IMR-90 (cell line): ENCODE measurements around the gene WIPF2. TPM values are rescaled to one million over a fixed set of nuclear protein-coding genes. Genes with fewer than 3 reads are reported as not detected.

Experiments
- ATAC-seq: fragments of 200-7000 bp; cut with Tn5 transposase; 2 replicates; pipeline ENCODE4 v1.9.1; 2020; ENCODE audit warnings: low read depth, mild to moderate bottlenecking, moderate library complexity
- BruUV-seq: library from RNA; stranded (reverse); fragments of 400-500 nt; replicated peaks from 2 replicates; lab custom pipeline; 2021; lab: Mats Ljungman, UMichigan
- CTCF ChIA-PET: fragments of 300-600 bp; formaldehyde crosslinking; extraction: SDS; loops from one replicate; lab custom pipeline; 2021; ENCODE audit warnings: antibody characterized with exemption; lab: Yijun Ruan, JAX
- POLR2A ChIA-PET: fragments of 300-600 bp; sonication (Branson Sonifier 250); formaldehyde crosslinking; loops from one replicate; lab custom pipeline; 2022; ENCODE audit warnings: antibody characterized with exemption; ENCODE audit not compliant: unreplicated experiment; lab: Charles Lee
- DNase-seq: peaks from one replicate; pipeline ENCODE4 v3.0.0; 2013
- H2AFZ ChIP-seq: replicated peaks from 2 replicates; pipeline ENCODE3; 2013; ENCODE audit warnings: low read length, mild to moderate bottlenecking; ENCODE audit not compliant: poor library complexity
- H2AK5ac ChIP-seq: 2 replicates; pipeline ENCODE4 v1.6.1; 2013; ENCODE audit warnings: low read depth, low read length, inconsistent platforms
- H2AK9ac ChIP-seq: replicated peaks from 2 replicates; pipeline ENCODE3; 2013; ENCODE audit warnings: mild to moderate bottlenecking, low read depth, low read length, moderate library complexity; ENCODE audit not compliant: poor library complexity
- H2BK120ac ChIP-seq: 2 replicates; pipeline ENCODE4 v1.6.1; 2013; ENCODE audit warnings: low read depth, low read length, inconsistent platforms
- H2BK15ac ChIP-seq: 3 replicates; pipeline ENCODE4 v1.6.1; 2013; ENCODE audit warnings: low read depth, low read length, inconsistent platforms
- H2BK20ac ChIP-seq: 2 replicates; pipeline ENCODE4 v1.6.1; 2013; ENCODE audit warnings: low read depth, mild to moderate bottlenecking, inconsistent platforms, low read length, moderate library complexity
- H2BK5ac ChIP-seq: 2 replicates; pipeline ENCODE4 v1.6.1; 2013; ENCODE audit warnings: mild to moderate bottlenecking, low read depth, low read length, inconsistent platforms; ENCODE audit not compliant: poor library complexity, severe bottlenecking
- H3K14ac ChIP-seq: replicated peaks from 2 replicates; pipeline ENCODE4 v1.6.1; 2013; ENCODE audit warnings: low read depth, low read length, inconsistent platforms
- H3K18ac ChIP-seq: 2 replicates; pipeline ENCODE4 v1.6.1; 2013; ENCODE audit warnings: low read depth, low read length, control low read depth
- H3K23ac ChIP-seq: 2 replicates; pipeline ENCODE4 v1.6.1; 2013; ENCODE audit warnings: low read depth, low read length, inconsistent platforms
- H3K27ac ChIP-seq: 2 replicates; pipeline ENCODE4 v1.5.1; 2013; ENCODE audit warnings: mild to moderate bottlenecking, control low read depth, low read length; ENCODE audit not compliant: insufficient read depth
- H3K27me3 ChIP-seq: 2 replicates; pipeline ENCODE4 v1.6.1; 2013; ENCODE audit warnings: low read length; ENCODE audit not compliant: control insufficient read depth, insufficient read depth
- H3K36me3 ChIP-seq: 2 replicates; pipeline ENCODE4 v1.6.1; 2013; ENCODE audit warnings: low read length, mixed read lengths; ENCODE audit not compliant: control insufficient read depth, insufficient read depth
- H3K4ac ChIP-seq: 2 replicates; pipeline ENCODE4 v1.6.1; 2013; ENCODE audit warnings: low read depth, low read length, inconsistent platforms
- H3K4me1 ChIP-seq: 2 replicates; pipeline ENCODE4 v1.6.1; 2013; ENCODE audit warnings: low read length, mixed read lengths; ENCODE audit not compliant: control insufficient read depth, insufficient read depth
- H3K4me2 ChIP-seq: 2 replicates; pipeline ENCODE4 v1.6.1; 2013; ENCODE audit warnings: low read depth, mild to moderate bottlenecking, control low read depth, low read length, moderate library complexity
- H3K4me3 ChIP-seq: 2 replicates; pipeline ENCODE4 v1.5.1; 2013; ENCODE audit warnings: low read depth, mild to moderate bottlenecking, control low read depth, low read length, moderate library complexity; ENCODE audit not compliant: insufficient read depth
- H3K56ac ChIP-seq: 2 replicates; pipeline ENCODE4 v1.6.1; 2013; ENCODE audit warnings: low read length, inconsistent platforms; ENCODE audit not compliant: insufficient read depth; ENCODE audit errors: extremely low read depth
- H3K79me1 ChIP-seq, 2 experiments: 2 replicates each; pipeline ENCODE4 v1.6.1; 2013; ENCODE audit warnings: low read length in 2 of 2, inconsistent platforms in 1 of 2, low read depth in 1 of 2
- H3K9ac ChIP-seq: 2 replicates; pipeline ENCODE4 v1.6.1; 2013; ENCODE audit warnings: low read depth, low read length, control low read depth
- H3K9me1 ChIP-seq: 2 replicates; pipeline ENCODE4 v1.6.1; 2013; ENCODE audit warnings: low read length, inconsistent platforms; ENCODE audit not compliant: insufficient read depth
- H3K9me3 ChIP-seq: 2 replicates; pipeline ENCODE4 v1.6.1; 2013; ENCODE audit warnings: low read length; ENCODE audit not compliant: control insufficient read depth, insufficient read depth
- H4K20me1 ChIP-seq: 2 replicates; pipeline ENCODE4 v1.6.1; 2013; ENCODE audit warnings: low read length, inconsistent platforms; ENCODE audit not compliant: insufficient read depth
- H4K5ac ChIP-seq: 2 replicates; pipeline ENCODE4 v1.6.1; 2013; ENCODE audit warnings: mild to moderate bottlenecking, low read depth, low read length, control low read depth
- H4K8ac ChIP-seq, 2 experiments: 2 replicates each; pipeline ENCODE4 v1.6.1; 2013; ENCODE audit warnings: low read depth in 2 of 2, low read length in 2 of 2, control low read depth in 1 of 2, inconsistent platforms in 1 of 2
- H4K91ac ChIP-seq: 2 replicates; pipeline ENCODE4 v1.6.1; 2013; ENCODE audit warnings: low read depth, low read length, inconsistent platforms; ENCODE audit not compliant: insufficient read depth
- MAZ ChIP-seq: IDR thresholded peaks from 2 replicates; pipeline ENCODE4 v1.6.1; 2012; ENCODE audit warnings: low read depth, mild to moderate bottlenecking, low read length, improper control_type of control experiment, moderate library complexity, borderline replicate concordance
- RAD21 ChIP-seq: IDR thresholded peaks from 2 replicates; pipeline ENCODE4 v1.6.1; 2012; ENCODE audit warnings: low read length, improper control_type of control experiment
- SMC3 ChIP-seq: fragments of 150-350 bp; IDR thresholded peaks from 2 replicates; pipeline ENCODE4 v1.6.1; 2016; ENCODE audit warnings: low read depth, mild to moderate bottlenecking, antibody characterized with exemption, low read length, moderate library complexity
- WGBS, 2 experiments: methylation state at CpG; one replicate each; pipeline versions ENCODE4 v1.1.5 to v1.1.7; 2013; ENCODE audit warnings: missing lambda C conversion rate in 2 of 2; ENCODE audit not compliant: insufficient read length in 1 of 2; ENCODE audit errors: extremely low coverage in 2 of 2; 5-methylcytosine and 5-hydroxymethylcytosine counted together
- dilution Hi-C: fragments of 300-500 bp; cut with HindIII; formaldehyde crosslinking; loops from one replicate; pipeline ENCODE4 v1.14.3; 2018; ENCODE audit warnings: low sequenced_read_pairs; ENCODE audit not compliant: unreplicated experiment
- in situ Hi-C: fragments of 300-500 bp; cut with MboI; formaldehyde crosslinking; loops from 3 replicates; pipeline ENCODE4 v1.14.3; 2019; ENCODE audit warnings: low sequenced_read_pairs, inconsistent platforms, mixed read lengths
- intact Hi-C: fragments of 100-400 bp; cut with micrococcal nuclease; formaldehyde crosslinking; loops from 2 replicates; pipeline ENCODE4 v1.10.0; 2022
- microRNA-seq, 2 experiments: library from miRNA; stranded (forward) in 1 of 2; unstranded in 1 of 2; fragments of 10-50 nt in 1 of 2; fragments of <30 nt in 1 of 2; gene quantifications in 1 of 2; microRNA quantifications in 1 of 2; one replicate each; pipeline versions ENCODE3 to v1.1.0; 2013 to 2020; ENCODE audit not compliant: insufficient read depth in 1 of 2, insufficient read length in 1 of 2, unreplicated experiment in 1 of 2
- polyA plus RNA-seq, 3 experiments: library from polyadenylated mRNA; depleted of rRNA; stranded (reverse); fragments of >200 nt; gene quantifications; 2 replicates each; pipeline ENCODE4 v1.2.3, GENCODE V29; 2012; ENCODE audit warnings: low replicate concordance in 1 of 3
- small RNA-seq, 5 experiments: library from RNA; depleted of rRNA; stranded (forward); fragments of <200 nt; gene quantifications; one replicate each; pipeline ENCODE3, GENCODE V24; 2012
- total RNA-seq: library from RNA; depleted of rRNA; stranded (reverse); fragments of >200 nt; gene quantifications from 2 replicates; pipeline ENCODE4 v1.2.3, GENCODE V29; 2012; rRNA removed

The WIPF2 gene
- total and polyA plus RNA-seq, 2 of the 4 experiments (the other 2 are of a cell fraction) = 2.0 to 8.9 TPM

- ChIA-PET POLR2A (no interaction called here), CTCF (no interaction called here)
- WGBS, 2 experiments = 25% methylated on average over 8 of the region's 22 CpGs; no CpG with 5 or more reads in 1 of the 2 experiments
- peak overlapping the region; percentile 65; the same call in 1 of the 2 replicates for H4K91ac ChIP-seq
- peak overlapping the region; percentile 63; the same call in 1 of the 2 replicates for H3K18ac ChIP-seq
- peaks cover 50% of the 10 kb centered on the region for H3K4me1 ChIP-seq
- no peak for TF ChIP-seq RAD21
- TF ChIP-seq MAZ = peak; percentile 69; the same call in 1 of the 2 replicates
- no peak for TF ChIP-seq SMC3
- H4K8ac ChIP-seq = peak overlapping the region; percentile 17 to 39; a peak in 2 of 4 replicates
- H4K5ac ChIP-seq = peak overlapping the region; percentile 82
- no peaks in the 10 kb centered on the region for H3K27me3 ChIP-seq
- H3K14ac ChIP-seq = peak overlapping the region; percentile 76
- H3K4me3 ChIP-seq = no peak overlapping the region
- peak overlapping the region; percentile 42; the same call in 1 of the 2 replicates for H3K23ac ChIP-seq
- intact Hi-C loops = no loop called here
- ATAC-seq (peak; percentile 77), DNase-seq (no peak)
- peaks cover 19 to 92% of the 10 kb centered on the region in 2 experiments for H3K79me1 ChIP-seq
- peak overlapping the region; percentile 87 for H2AK9ac ChIP-seq
- H4K20me1 ChIP-seq = peaks cover 37% of the 10 kb centered on the region
- peak overlapping the region; percentile 48; the same call in 1 of the 3 replicates for H2BK15ac ChIP-seq
- peak overlapping the region; percentile 86 for H3K27ac ChIP-seq
- peak overlapping the region; percentile 82 for H2BK5ac ChIP-seq
- H3K56ac ChIP-seq = no peak overlapping the region
- H3K9me3 ChIP-seq = no peaks in the 10 kb centered on the region
- peak overlapping the region; percentile 67; the same call in 1 of the 2 replicates for H3K4me2 ChIP-seq
- no TSS peak for BruUV-seq
- H2BK20ac ChIP-seq = 0 out of 2 replicates have a peak overlapping the region, but pooled peaks have one; percentile 52
- H3K4ac ChIP-seq = peak overlapping the region; percentile 84
- H2AK5ac ChIP-seq = peak overlapping the region; percentile 90
- peak overlapping the region; percentile 64 for H2BK120ac ChIP-seq
- peaks cover 4% of the 10 kb centered on the region for H3K36me3 ChIP-seq
- dilution Hi-C loops = no loop called here
- in situ Hi-C loops = no loop called here
- H2AFZ ChIP-seq = peak overlapping the region; percentile 86
- peaks cover 36% of the 10 kb centered on the region for H3K9me1 ChIP-seq
- peak overlapping the region; percentile 31; the same call in 1 of the 2 replicates for H3K9ac ChIP-seq
Observed at GRCh38 chr17:40331743-40332641, 112.9 kb downstream of the WIPF2 start.

Small RNA genes lying within 50 kb of the gene (microRNA-seq; reads per million reads assigned to microRNA genes)
- gene MIR6867 = 0 to 1.0 reads per million in 2 experiments

Small RNA genes lying within 50 kb of the gene (small RNA-seq; reads per million reads assigned to genes)
- 0 reads per million in 5 experiments for gene MIR6867

Other genes starting within 250 kb of the WIPF2 start
- gene PSMD3, start 238.5 kb upstream of the WIPF2 start, total RNA-seq = 123 and 125 TPM in 2 replicates
- gene PSMD3, start 238.5 kb upstream of the WIPF2 start, polyA plus RNA-seq (2012; rRNA removed) = 154 and 155 TPM in 2 replicates
- gene CSF3, start 203.9 kb upstream of the WIPF2 start, total RNA-seq = not detected in 2 replicates
- not detected in 2 replicates for gene CSF3, start 203.9 kb upstream of the WIPF2 start, polyA plus RNA-seq (2012; rRNA removed)
- gene MED24, start 164.9 kb upstream of the WIPF2 start, total RNA-seq = 18.6 and 25.8 TPM in 2 replicates
- gene MED24, start 164.9 kb upstream of the WIPF2 start, polyA plus RNA-seq (2012; rRNA removed) = 73.6 and 79.0 TPM in 2 replicates
- gene THRA, start 156.3 kb upstream of the WIPF2 start, total RNA-seq = 20.8 and 22.0 TPM in 2 replicates
- gene THRA, start 156.3 kb upstream of the WIPF2 start, polyA plus RNA-seq (2012; rRNA removed) = 21.9 and 23.4 TPM in 2 replicates
- 0.28 and 0.36 TPM in 2 replicates for gene NR1D1, start 118.7 kb upstream of the WIPF2 start, total RNA-seq
- 4.4 and 7.2 TPM in 2 replicates for gene NR1D1, start 118.7 kb upstream of the WIPF2 start, polyA plus RNA-seq (2012; rRNA removed)
- 28.3 and 29.7 TPM in 2 replicates for gene MSL1, start 97.3 kb upstream of the WIPF2 start, total RNA-seq
- gene MSL1, start 97.3 kb upstream of the WIPF2 start, polyA plus RNA-seq (2012; rRNA removed) = 38.4 and 48.4 TPM in 2 replicates
- gene CASC3, start 78.8 kb upstream of the WIPF2 start, total RNA-seq = 24.4 and 25.1 TPM in 2 replicates
- 36.2 and 38.9 TPM in 2 replicates for gene CASC3, start 78.8 kb upstream of the WIPF2 start, polyA plus RNA-seq (2012; rRNA removed)
- gene RAPGEFL1, start 41.8 kb upstream of the WIPF2 start, total RNA-seq = 0.28 and 0.54 TPM in 2 replicates
- gene RAPGEFL1, start 41.8 kb upstream of the WIPF2 start, polyA plus RNA-seq (2012; rRNA removed) = 5.6 and 6.3 TPM in 2 replicates
- 25.6 and 27.8 TPM in 2 replicates for gene CDC6, start 68.6 kb downstream of the WIPF2 start, total RNA-seq
- gene CDC6, start 68.6 kb downstream of the WIPF2 start, polyA plus RNA-seq (2012; rRNA removed) = 13.8 and 15.3 TPM in 2 replicates
- gene RARA, start 89.9 kb downstream of the WIPF2 start, total RNA-seq = 7.2 and 9.0 TPM in 2 replicates
- gene RARA, start 89.9 kb downstream of the WIPF2 start, polyA plus RNA-seq (2012; rRNA removed) = 12.7 and 13.6 TPM in 2 replicates
- not detected in 2 replicates for gene GJD3, start 145.4 kb downstream of the WIPF2 start, total RNA-seq
- gene GJD3, start 145.4 kb downstream of the WIPF2 start, polyA plus RNA-seq (2012; rRNA removed) = 0.10 and 0.39 TPM in 2 replicates
- gene TOP2A, start 198.6 kb downstream of the WIPF2 start, total RNA-seq = 68.5 and 118 TPM in 2 replicates
- gene TOP2A, start 198.6 kb downstream of the WIPF2 start, polyA plus RNA-seq (2012; rRNA removed) = 40.2 and 43.4 TPM in 2 replicates
- 257 and 308 TPM in 2 replicates for gene IGFBP4, start 224.1 kb downstream of the WIPF2 start, total RNA-seq
- gene IGFBP4, start 224.1 kb downstream of the WIPF2 start, polyA plus RNA-seq (2012; rRNA removed) = 1,187 TPM in 2 replicates